Non-pigmented ciliary epithelial cell (primary cell): ENCODE data around the gene VSTM5.
A peak's percentile ranks its signal among the peaks of the same experiment; 100 is the strongest.
"Not testable (repeated sequence)": the region's sequence is repeated elsewhere in the genome, so short reads cannot be mapped to it uniquely, and the experiment has no call there.

Experiments
- DNase-seq: peaks from one replicate; pipeline ENCODE4 v3.0.0-alpha.2; 2010; ENCODE audit warnings: low read depth

The VSTM5 gene

DNA sequence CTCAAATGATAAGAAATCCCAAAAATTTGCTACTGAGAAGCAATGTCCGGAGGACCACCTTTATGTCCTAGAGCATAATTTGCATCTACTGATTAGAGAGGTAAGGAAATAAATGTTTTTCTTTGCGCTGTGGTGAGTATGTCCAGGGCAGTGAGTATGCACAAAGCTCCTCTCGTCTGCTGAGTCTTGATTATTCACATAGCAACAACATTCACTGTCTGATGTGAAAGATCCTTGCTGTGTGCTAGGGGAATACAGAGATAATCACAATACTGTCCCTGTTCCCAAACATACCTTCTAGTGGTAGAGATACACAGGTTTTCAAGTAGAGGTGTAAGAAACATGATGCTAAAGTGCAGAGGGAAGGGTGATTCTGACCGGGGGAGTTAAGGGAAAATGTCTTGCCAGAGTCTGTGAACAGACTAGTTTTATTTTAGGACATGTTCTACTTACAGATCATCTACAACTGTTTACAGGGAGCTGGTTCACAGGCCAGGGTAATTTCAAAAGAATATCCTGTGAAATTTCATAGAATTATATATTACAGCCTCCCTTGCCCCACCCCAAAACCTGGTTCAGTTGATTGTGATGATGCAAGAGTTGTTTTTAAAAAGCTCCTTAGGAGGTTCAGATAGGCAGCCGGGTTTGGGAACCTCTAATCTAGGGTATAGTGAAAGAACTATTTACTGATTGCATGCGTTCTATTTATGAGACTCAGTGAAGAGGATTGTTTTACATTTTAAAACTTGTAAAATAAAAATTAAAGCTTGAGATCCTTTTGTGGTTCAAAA is 53.8 kb downstream of the VSTM5 start:
- DNase-seq: no peak

DNA sequence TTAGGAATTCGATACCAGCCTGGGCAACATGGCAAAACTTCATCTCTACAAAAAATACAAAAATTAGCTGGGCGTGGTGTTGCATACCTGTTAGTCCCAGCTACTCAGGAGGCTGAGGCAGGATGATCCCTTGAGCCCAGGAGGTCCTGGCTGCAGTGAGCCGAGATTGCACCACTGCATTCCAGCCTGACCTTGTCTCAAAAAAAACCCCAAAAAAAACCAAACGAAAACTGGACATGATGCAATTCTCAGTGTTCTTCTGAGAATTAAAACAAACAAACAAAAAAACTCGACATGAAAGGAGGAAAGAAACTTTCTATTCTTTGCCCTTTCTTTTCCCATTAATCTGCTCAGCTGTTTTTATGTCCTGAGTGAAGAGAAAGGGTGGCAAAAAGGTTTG is 58.9 kb downstream of the VSTM5 start:
- DNase-seq: no peak

DNA sequence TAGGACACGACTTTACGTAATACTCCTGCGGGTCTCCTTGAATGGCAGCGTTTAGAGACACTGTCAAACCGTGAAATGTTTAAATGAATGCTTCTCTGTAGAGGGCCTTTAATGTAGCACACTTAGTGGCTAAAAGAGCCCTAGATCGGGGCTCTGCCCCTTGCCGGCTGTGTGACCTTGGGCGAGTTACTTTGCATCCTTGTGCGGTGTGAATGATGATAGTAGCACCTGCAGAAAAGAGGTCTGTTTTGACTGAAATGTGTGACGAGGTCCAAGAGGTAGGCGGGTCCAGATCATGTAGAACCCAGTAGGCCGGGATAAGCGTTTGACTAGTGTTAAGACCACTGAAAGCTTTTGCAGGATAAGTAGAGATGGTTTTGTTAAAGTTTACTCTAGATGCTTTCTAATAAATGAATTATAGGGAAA is 65.5 kb downstream of the VSTM5 start:
- no peak for DNase-seq

DNA sequence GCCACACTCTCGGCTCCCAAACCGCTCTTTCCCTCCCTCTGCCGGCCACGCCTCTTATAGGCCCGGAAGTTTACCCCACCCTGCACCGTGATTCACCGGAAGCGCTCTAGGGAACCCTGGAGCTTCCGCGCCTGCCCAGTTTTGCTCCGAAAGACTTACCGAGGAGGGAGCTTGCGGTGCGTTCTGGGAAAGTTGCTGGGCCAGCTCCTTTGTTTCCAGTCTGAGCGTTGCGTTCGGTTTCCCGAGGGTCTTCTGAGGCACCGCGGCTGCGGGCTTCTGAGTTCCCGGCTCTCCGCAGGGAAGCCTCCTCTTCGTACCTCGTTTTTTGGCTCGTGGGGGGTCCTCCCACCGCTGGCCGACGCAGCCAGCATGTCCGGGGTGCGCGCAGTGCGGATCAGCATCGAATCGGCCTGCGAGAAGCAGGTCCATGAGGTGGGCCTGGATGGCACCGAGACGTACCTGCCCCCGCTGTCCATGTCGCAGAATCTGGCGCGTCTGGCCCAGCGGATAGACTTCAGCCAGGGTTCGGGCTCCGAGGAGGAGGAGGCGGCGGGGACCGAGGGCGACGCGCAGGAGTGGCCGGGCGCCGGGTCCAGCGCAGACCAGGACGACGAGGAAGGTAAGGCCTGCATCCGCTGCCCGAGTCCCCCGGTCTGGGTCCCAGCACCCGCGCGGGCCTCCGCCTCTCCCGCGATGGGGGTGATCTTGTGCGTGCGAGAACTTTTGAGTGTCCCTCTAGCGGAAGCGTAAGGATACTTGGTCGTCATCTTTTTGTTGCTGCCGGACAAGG is 66.1 kb downstream of the VSTM5 start, which contains the start of gene MED17:
Gene MED17 (plus strand): TSS at position 138 of the 790 bp plus-strand sequence. CDS start 232 bp downstream, at position 370.
- DNase-seq: peak; percentile 71

- no peak for DNase-seq
Measured at GRCh38 chr11:93783765-93784144, 66.7 kb downstream of the VSTM5 start.

- no peak for DNase-seq
Measured at GRCh38 chr11:93783362-93783761, 67.1 kb downstream of the VSTM5 start.

DNA sequence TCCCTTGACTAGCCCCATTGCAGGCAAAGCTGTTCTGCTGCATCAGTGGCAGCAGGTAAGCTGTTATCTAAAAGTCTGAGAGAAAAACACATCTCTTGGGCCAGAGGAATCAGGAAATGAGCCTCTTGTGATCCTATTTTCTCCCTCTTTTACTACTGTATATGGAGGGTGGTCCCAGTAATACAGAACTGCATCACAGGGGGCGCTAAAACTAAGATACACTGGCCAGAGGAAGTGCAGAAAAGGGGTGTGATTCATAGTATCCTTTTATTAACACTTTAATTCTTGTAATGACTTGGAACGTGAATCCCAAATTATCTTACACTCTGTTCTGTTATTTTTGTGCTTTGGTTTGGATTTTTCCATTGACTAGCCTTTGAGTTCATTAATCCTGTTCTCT is 75.1 kb downstream of the VSTM5 start:
- no peak for DNase-seq

GRCh38 chr11:93774560-93774959 is 75.9 kb downstream of the VSTM5 start:
- not testable (repeated sequence) for DNase-seq

DNA sequence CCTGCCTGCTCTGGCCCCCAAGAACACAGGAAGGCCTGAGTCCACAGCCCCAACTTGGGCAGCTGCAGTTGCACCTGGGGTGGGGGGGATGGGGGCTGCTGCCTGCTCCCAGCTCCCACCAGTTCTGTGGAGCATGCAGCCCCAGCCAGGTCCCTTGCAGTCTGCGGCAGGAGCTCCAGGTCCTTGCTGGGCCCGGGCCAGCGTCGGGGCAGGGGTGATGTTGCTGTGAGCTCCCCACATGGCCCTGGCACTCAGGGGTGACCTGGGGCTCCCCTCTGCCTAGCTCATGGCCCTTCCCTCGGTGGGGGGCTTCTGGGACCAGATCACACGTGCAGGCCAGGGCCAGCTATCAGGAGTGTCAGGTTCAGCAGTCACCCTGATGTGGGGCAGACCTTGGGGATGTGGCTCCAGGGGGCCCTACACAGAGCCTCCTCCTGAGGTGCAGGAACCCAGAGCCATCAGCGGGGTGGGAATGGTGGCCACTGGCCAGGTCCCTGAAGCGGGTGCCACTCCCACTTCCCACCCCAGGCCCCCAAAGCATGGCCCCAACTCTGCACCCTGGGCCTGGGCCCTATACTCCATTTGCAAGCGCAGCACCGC is 76.7 kb downstream of the VSTM5 start:
- DNase-seq: no peak

DNA sequence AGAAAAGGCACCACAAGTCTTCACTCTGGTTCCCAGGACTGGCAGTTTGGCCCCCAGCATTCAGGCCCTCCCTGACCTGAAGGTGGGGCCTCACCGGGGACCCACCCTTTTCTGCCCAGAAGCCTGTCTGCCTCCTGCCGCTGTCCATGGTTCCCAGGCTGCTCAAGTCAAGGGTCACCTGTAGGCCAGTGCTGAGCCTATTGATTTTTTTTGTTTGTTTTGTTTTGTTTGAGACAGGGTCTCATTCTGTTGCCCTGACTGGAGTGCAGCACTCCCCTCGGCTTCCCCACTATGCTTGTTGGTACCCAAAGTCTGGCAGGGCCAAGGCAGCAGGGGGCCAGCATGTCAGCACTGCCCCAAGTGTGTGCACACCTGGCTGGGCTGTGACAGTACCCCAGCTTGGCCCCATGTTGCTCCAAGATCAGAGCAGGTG is 77.4 kb downstream of the VSTM5 start:
- no peak for DNase-seq

DNA sequence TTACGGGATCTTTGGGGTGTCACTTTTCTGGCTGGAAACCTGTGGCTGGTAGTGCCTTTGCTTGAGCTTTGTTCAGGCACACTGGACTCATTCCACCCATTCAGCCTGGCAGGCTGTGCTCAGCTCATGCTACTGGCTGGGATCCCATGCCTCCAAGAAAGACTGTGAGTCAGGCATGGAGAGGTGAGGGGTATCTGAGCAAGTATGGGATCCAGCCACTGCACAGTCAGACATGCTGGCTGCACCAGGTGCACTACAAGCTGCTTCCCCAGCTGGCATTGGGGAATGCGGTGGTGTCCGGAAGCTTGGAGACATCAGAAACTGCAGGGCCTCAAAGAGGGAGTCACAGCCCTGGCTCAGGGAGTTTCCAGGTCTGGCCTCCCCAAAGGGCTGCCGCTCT is 78.3 kb downstream of the VSTM5 start:
- no peak for DNase-seq

DNA sequence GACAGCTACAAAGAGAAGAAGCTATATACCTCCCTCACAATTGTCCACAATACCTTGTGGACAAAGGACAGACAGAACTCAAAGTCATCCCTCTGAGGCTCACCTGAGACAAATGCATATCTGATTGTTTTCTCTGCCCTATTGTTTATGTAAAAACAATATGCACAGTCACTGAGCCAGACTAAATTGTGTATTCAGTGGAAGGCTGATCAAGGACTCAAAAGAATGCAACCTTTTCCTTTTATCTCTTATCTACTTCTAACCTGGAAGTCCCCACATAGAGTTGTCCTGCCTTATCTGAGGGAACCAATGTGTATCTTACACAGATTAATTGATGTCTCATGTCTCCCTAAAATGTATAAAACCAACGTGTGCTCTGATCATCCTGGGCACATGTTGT is 80.3 kb downstream of the VSTM5 start:
- DNase-seq: no peak
